Omental fat pad (tissue), 4 donors: ENCODE data around the gene CD300LF. TPM values are rescaled to one million over a fixed set of nuclear protein-coding genes. Genes with fewer than 3 reads are reported as not detected.

ENCODE experiments used
- ATAC-seq: fragments of 150-250 bp; one replicate; pipeline ENCODE4 v1.9.1; 2016; ENCODE audit warnings: mild to moderate bottlenecking, moderate library complexity; ENCODE audit not compliant: low FRiP score
- DNase-seq: peaks from one replicate; pipeline ENCODE4 v3.0.0-alpha.2; 2019; ENCODE audit warnings: low spot score
- CTCF ChIP-seq, 3 donors: fragments of 450-650 bp; IDR thresholded peaks; one replicate each; pipeline ENCODE4 v1.5.1; 2016 to 2017; ENCODE audit warnings: antibody characterized with exemption in 3 of 3, mild to moderate bottlenecking in 3 of 3, moderate library complexity in 2 of 3
- total RNA-seq, 4 donors: library from RNA; depleted of rRNA; stranded (reverse); fragments of >200 nt; gene quantifications; one replicate each; pipeline ENCODE4 v1.1.0, GENCODE V29; 2016

CD300LF gene
- total RNA-seq, 4 donors from 2014 or later = 1.1 to 2.5 (median 2.2) TPM; not detected in 1

GRCh38 chr17:74746922-74747321 lies 34.2 kb upstream of the CD300LF start:
- no peak for ATAC-seq
- no peak for DNase-seq

GRCh38 chr17:74746376-74746775 lies 33.7 kb upstream of the CD300LF start:
- DNase-seq (no peak), ATAC-seq (peak; percentile 2)
- no peak for TF ChIP-seq CTCF (IDR thresholded peaks at IDR 0.05)

More at GRCh38 chr17:74746922-74747321, 34.2 kb upstream of the CD300LF start:
- no peak for TF ChIP-seq CTCF (IDR thresholded peaks at IDR 0.05)

- ATAC-seq = no peak
- TF ChIP-seq CTCF (IDR thresholded peaks at IDR 0.05) = no peak
- DNase-seq = no peak
Observed at GRCh38 chr17:74745548-74746177, 32.9 kb upstream of the CD300LF start.

- peak; percentile 27 to 98 (median 97) for TF ChIP-seq CTCF (IDR thresholded peaks at IDR 0.05)
- peak; percentile 49 for ATAC-seq
- peak; percentile 96 for DNase-seq
Observed at GRCh38 chr17:74744714-74745547, 32.2 kb upstream of the CD300LF start.

- ATAC-seq (no peak), DNase-seq (no peak)
- TF ChIP-seq CTCF (IDR thresholded peaks at IDR 0.05) = no peak
Observed at GRCh38 chr17:74744349-74744713, 31.6 kb upstream of the CD300LF start.

- TF ChIP-seq CTCF (IDR thresholded peaks at IDR 0.05) = no peak
- no peak for ATAC-seq
- no peak for DNase-seq
Observed at GRCh38 chr17:74743755-74744154, 31.0 kb upstream of the CD300LF start.
